ENCODE data around the gene FEZ2.
"Not testable (repeated sequence)": the region's sequence is repeated elsewhere in the genome, so short reads cannot be mapped to it uniquely, and the experiment has no call there.

The FEZ2 gene

GRCh38 chr2:36609507-36609906 lies 11.5 kb upstream of the FEZ2 start:
- no peak for DNase-seq (ENCODE audit: low spot score)
- in situ Hi-C loops (cut with MboI; ENCODE audit: low sequenced_read_pairs, unreplicated experiment) = no loop called here
- TF ChIP-seq CTCF (IDR thresholded peaks at IDR 0.05; ENCODE audit: borderline replicate concordance, control extremely low read depth, extremely low read depth, insufficient read depth, missing control alignments) = no peak

GRCh38 chr2:36607947-36608346 lies 10.0 kb upstream of the FEZ2 start:
- in situ Hi-C loops (cut with MboI; ENCODE audit: low sequenced_read_pairs, unreplicated experiment) = no loop called here
- TF ChIP-seq CTCF (IDR thresholded peaks at IDR 0.05; ENCODE audit: borderline replicate concordance, control extremely low read depth, extremely low read depth, insufficient read depth, missing control alignments) = no peak
- DNase-seq (ENCODE audit: low spot score) = no peak

GRCh38 chr2:36606925-36607324 lies 9.0 kb upstream of the FEZ2 start:
- TF ChIP-seq CTCF (IDR thresholded peaks at IDR 0.05; ENCODE audit: borderline replicate concordance, control extremely low read depth, extremely low read depth, insufficient read depth, missing control alignments) = no peak
- no peak for DNase-seq (ENCODE audit: low spot score)
- in situ Hi-C loops (cut with MboI; ENCODE audit: low sequenced_read_pairs, unreplicated experiment) = no loop called here

- TF ChIP-seq CTCF (IDR thresholded peaks at IDR 0.05; ENCODE audit: borderline replicate concordance, control extremely low read depth, extremely low read depth, insufficient read depth, missing control alignments) = no peak
- no peak for DNase-seq (ENCODE audit: low spot score)
- in situ Hi-C loops (cut with MboI; ENCODE audit: low sequenced_read_pairs, unreplicated experiment) = no loop called here
Observed at GRCh38 chr2:36605273-36605672, 7.3 kb upstream of the FEZ2 start.

- DNase-seq (ENCODE audit: low spot score); in situ Hi-C loops (cut with MboI; ENCODE audit: low sequenced_read_pairs, unreplicated experiment): not testable (repeated sequence)
Observed at GRCh38 chr2:36603629-36604028, 5.7 kb upstream of the FEZ2 start.

GRCh38 chr2:36597003-36597531 lies 901 bp downstream of the FEZ2 start:
- TF ChIP-seq CTCF (IDR thresholded peaks at IDR 0.05; ENCODE audit: borderline replicate concordance, control extremely low read depth, extremely low read depth, insufficient read depth, missing control alignments) = no peak
- in situ Hi-C loops (cut with MboI; ENCODE audit: low sequenced_read_pairs, unreplicated experiment) = no loop called here
- DNase-seq (ENCODE audit: low spot score) = no peak

GRCh38 chr2:36596397-36596796 lies 1.6 kb downstream of the FEZ2 start:
- no peak for DNase-seq (ENCODE audit: low spot score)
- in situ Hi-C loops (cut with MboI; ENCODE audit: low sequenced_read_pairs, unreplicated experiment) = no loop called here
- TF ChIP-seq CTCF (IDR thresholded peaks at IDR 0.05; ENCODE audit: borderline replicate concordance, control extremely low read depth, extremely low read depth, insufficient read depth, missing control alignments) = no peak

All from GM13976 (cell line).